GM12892 (cell line): Measurements from ENCODE around the gene DOCK10.
A peak's percentile ranks its signal among the peaks of the same experiment; 100 is the strongest.

ENCODE experiments used
- DNase-seq: peaks from one replicate; pipeline ENCODE4 v3.0.0; 2011; ENCODE audit not compliant: insufficient read length
- FAIRE-seq: peaks from 2 replicates; lab custom pipeline; 2011; peaks lifted over from hg19 to GRCh38; lab: Jason Lieb, UNC
- POLR2A ChIP-seq: IDR thresholded peaks from 2 replicates; pipeline ENCODE4 v1.6.1; 2011; ENCODE audit warnings: low read depth, low read length, control low read depth
- POLR2AphosphoS5 ChIP-seq: IDR thresholded peaks from 2 replicates; pipeline ENCODE4 v1.6.1; 2011; ENCODE audit warnings: low read depth, low read length, control low read depth
- TAF1 ChIP-seq: IDR thresholded peaks from 2 replicates; pipeline ENCODE4 v1.6.1; 2011; ENCODE audit warnings: low read depth, mild to moderate bottlenecking, control low read depth, low read length, borderline replicate concordance

DOCK10 gene

DNA sequence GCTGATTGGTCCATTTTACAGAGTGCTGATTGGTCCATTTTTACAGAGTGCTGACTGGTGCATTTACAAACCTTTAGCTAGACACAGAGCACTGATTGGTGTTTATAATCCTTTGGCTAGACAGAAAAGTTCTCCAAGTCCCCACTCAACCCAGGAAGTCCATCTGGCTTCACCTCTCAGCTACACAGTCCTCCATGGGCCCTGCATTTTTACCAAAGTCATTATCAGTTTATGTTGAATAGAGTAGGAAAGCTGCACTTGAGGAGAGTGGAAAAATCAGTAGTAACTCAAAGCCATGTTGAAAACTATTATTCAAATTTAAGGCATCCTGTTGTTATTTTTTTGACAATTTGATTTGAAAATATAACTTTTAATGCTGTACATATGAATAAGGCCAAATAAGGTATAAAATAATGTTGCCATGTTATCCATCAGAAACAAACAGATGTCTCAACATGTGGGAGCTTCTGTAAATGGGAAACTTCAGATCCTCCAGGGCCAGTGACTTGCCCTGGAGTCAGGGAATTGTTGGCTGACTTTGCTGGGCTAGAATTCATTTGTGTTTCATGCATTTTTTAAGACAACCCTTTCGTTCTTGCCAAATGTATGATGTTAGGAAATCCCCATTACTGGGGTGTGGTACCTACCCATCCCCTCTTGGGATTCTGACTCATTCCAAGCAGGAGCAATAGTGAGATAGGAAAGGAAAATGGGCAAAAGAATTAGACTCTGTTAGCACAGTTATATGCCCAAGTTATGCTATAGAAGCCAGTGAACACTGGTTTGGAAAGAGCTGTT, 288.3 kb downstream of the DOCK10 start:
- no peak for DNase-seq
- TF ChIP-seq POLR2A, result no peak
- no peak for TF ChIP-seq TAF1
- TF ChIP-seq POLR2AphosphoS5, result no peak
- no peak for FAIRE-seq

- TF ChIP-seq TAF1 (no peak), POLR2AphosphoS5 (no peak), POLR2A (no peak)
- DNase-seq (no peak), FAIRE-seq (peak; percentile 21)
These were observed 290.1 kb downstream of the DOCK10 start for GRCh38 chr2:224751996-224752698.

DNA sequence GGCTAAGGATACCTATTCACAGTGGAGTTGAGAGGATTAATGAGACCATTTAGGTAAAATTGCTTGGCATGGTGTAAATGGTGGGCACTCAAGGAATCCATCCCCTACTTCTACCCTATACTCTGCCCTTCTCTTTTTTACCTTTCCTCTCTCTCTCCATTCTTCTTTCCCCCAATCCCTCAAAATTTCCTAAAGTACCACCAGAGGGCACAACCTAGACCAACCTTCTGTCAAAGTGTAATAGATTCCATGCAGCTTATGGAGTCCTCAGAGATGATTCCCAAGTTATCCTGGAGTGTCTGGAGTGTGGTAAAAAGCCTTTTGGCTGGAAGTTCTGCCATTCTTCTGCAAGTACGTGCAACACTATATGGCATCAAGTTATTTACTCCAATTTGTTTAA, 293.1 kb downstream of the DOCK10 start:
- DNase-seq (no peak), FAIRE-seq (no peak)
- no peak for TF ChIP-seq TAF1
- TF ChIP-seq POLR2A, result no peak
- no peak for TF ChIP-seq POLR2AphosphoS5

GRCh38 chr2:224747765-224748164, 294.5 kb downstream of the DOCK10 start:
- DNase-seq, result no peak
- FAIRE-seq, result no peak
- TF ChIP-seq POLR2AphosphoS5 (no peak), TAF1 (no peak), POLR2A (no peak)

GRCh38 chr2:224736227-224736626, 306.0 kb downstream of the DOCK10 start:
- DNase-seq, result no peak
- TF ChIP-seq TAF1 (no peak), POLR2A (no peak), POLR2AphosphoS5 (no peak)
- no peak for FAIRE-seq

DNA sequence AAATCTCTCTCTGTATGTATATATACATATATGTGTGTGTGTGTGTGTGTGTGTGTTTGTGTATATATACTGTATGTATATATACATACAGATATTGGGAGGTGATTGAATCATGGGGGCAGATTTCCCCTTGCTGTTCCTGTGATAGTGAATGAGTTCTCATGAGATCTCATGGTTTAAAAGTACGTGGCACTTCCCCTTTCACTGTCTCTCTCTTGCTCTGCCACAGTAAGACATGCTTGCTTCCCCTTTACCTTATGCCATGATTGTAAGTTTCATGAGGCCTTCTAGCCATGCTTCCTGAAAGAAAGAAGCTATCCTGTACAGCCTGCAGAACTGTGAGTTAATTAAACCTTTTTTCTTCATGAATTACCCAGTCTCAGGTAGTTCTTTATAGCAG, 307.3 kb downstream of the DOCK10 start:
- TF ChIP-seq TAF1, result no peak
- TF ChIP-seq POLR2A, result no peak
- no peak for TF ChIP-seq POLR2AphosphoS5
- FAIRE-seq (no peak), DNase-seq (no peak)

- TF ChIP-seq POLR2AphosphoS5 (no peak), TAF1 (no peak), POLR2A (no peak)
- FAIRE-seq (no peak), DNase-seq (no peak)
These were observed 310.6 kb downstream of the DOCK10 start for GRCh38 chr2:224731665-224732064.

DNA sequence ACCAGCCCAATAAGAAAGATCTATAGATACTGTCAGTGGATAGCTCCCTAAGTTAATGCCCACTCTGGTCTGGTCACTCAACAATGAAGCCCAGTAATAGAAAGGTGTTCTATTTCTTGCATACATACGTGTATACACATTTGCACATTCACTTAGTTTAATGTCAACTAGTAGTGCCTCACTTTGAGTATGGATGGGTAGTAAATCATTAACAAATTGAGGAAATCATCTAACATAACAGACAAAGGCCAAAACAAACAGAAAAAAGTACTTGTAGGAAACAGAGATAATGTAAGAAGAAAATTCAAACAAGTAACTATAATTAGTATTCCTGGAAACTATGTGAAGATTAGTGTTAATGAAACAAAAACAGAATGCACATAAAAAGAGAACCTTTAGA, 312.8 kb downstream of the DOCK10 start:
- DNase-seq (no peak), FAIRE-seq (no peak)
- no peak for TF ChIP-seq POLR2A
- no peak for TF ChIP-seq TAF1
- no peak for TF ChIP-seq POLR2AphosphoS5

- FAIRE-seq (no peak), DNase-seq (no peak)
- TF ChIP-seq POLR2A, result no peak
- no peak for TF ChIP-seq POLR2AphosphoS5
- TF ChIP-seq TAF1, result no peak
These were observed 317.9 kb downstream of the DOCK10 start for GRCh38 chr2:224724331-224724730.

DNA sequence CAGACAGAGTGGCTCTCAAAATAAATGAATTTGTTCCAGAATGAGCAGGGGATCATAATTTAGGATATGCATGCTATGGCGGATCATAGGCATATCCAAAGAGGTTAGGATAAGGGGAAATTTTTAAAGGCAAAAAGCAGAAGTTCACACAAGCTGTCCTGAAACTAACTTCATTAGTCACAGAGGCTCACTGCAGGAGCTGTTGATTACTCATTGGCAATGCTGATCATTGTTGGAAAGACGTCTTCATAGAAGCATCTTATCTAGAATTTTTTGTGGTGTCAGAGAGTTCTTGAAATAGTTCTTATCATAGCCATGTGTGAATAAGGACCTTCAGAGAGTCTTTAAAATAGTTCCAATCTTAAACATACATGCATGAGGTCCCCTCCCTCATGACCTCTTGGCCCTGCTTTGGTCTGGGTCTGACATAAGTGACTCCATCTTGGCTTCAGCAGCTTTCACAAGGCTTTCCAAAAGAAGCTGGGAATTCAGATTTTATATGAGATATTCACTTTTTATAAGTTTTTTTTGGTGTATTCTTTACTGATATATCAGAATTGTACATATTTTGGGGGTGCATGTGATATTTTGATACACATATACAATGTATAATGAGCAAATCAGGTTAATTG, 318.6 kb downstream of the DOCK10 start:
- no peak for DNase-seq
- no peak for TF ChIP-seq TAF1
- no peak for TF ChIP-seq POLR2A
- TF ChIP-seq POLR2AphosphoS5, result no peak

DNA sequence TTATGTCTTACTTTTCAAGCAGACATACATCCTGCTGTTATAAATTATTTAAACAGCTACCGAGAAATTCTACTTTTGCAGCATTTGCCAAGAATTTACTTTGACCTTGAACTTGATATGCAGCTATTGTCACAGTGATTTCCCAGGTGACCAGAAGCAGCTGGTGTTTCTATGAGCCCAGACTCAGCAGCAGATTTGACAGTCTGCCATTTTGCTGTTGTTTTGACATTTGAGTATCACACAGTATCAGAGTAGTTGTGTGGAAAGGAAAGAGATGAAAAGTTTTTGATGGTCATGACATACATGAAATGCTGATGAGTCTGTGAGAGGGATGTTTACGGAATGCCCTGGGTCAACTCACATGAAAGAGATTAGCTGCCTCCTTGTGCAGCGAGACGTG, 319.5 kb downstream of the DOCK10 start:
- FAIRE-seq (no peak), DNase-seq (no peak)
- TF ChIP-seq POLR2AphosphoS5 (no peak), TAF1 (no peak), POLR2A (no peak)

More for the DNA sequence above, 318.6 kb downstream of the DOCK10 start:
- FAIRE-seq, result no peak
